Skin epidermis (tissue), 12 donors: ENCODE data around the gene ZNF124.
"Not testable (repeated sequence)": the region's sequence is repeated elsewhere in the genome, so short reads cannot be mapped to it uniquely, and the experiment has no call there.

Experiments
- H3K27ac ChIP-seq, 21 experiments: fragments of 200-600 bp; sonication (generic) in 11 of 21; one replicate each; pipeline ENCODE4 v1.5.0; 2020; ENCODE audit warnings: mild to moderate bottlenecking in 3 of 21, inconsistent platforms in 2 of 21, moderate library complexity in 2 of 21
- H3K4me3 ChIP-seq, 7 experiments: fragments of 200-600 bp; sonication (generic) in 2 of 7; one replicate each; pipeline ENCODE4 v1.5.0; 2020; ENCODE audit warnings: inconsistent platforms in 2 of 7, mild to moderate bottlenecking in 2 of 7, moderate library complexity in 1 of 7

Gene ZNF124

GRCh38 chr1:247175458-247175857 is 3.6 kb upstream of the ZNF124 start:
- H3K27ac ChIP-seq, result no peak overlapping the region
- H3K4me3 ChIP-seq, result no peak overlapping the region

- no peak overlapping the region for H3K27ac ChIP-seq
- H3K4me3 ChIP-seq, result no peak overlapping the region
These were observed 1.6 kb upstream of the ZNF124 start for GRCh38 chr1:247173431-247173830.

- Histone ChIP-seq H3K27ac (no peak overlapping the region), H3K4me3 (no peak overlapping the region)
These were observed 1.2 kb upstream of the ZNF124 start for GRCh38 chr1:247172996-247173395.

GRCh38 chr1:247171443-247171842 is 377 bp downstream of the ZNF124 start:
- not testable (repeated sequence) for H3K27ac ChIP-seq, H3K4me3 ChIP-seq

- H3K27ac ChIP-seq, result no peak overlapping the region
These were observed 6.1 kb downstream of the ZNF124 start for GRCh38 chr1:247165674-247166073.

GRCh38 chr1:247164694-247165093 is 7.1 kb downstream of the ZNF124 start:
- Histone ChIP-seq H3K4me3 (no peak overlapping the region), H3K27ac (no peak overlapping the region)

More at GRCh38 chr1:247165674-247166073, 6.1 kb downstream of the ZNF124 start:
- no peak overlapping the region for H3K4me3 ChIP-seq

- Histone ChIP-seq H3K4me3 (no peak overlapping the region), H3K27ac (no peak overlapping the region)
These were observed 15.0 kb downstream of the ZNF124 start for GRCh38 chr1:247156787-247157232.

- no peak overlapping the region for H3K4me3 ChIP-seq
- no peak overlapping the region for H3K27ac ChIP-seq
These were observed 24.0 kb downstream of the ZNF124 start for GRCh38 chr1:247147781-247148180.

- H3K4me3 ChIP-seq, result not testable (repeated sequence)
These were observed 24.7 kb downstream of the ZNF124 start for GRCh38 chr1:247147120-247147519.

GRCh38 chr1:247146671-247147070 is 25.1 kb downstream of the ZNF124 start:
- H3K4me3 ChIP-seq, result no peak overlapping the region
- no peak overlapping the region for H3K27ac ChIP-seq

More at GRCh38 chr1:247147120-247147519, 24.7 kb downstream of the ZNF124 start:
- not testable (repeated sequence) for H3K27ac ChIP-seq

- Histone ChIP-seq H3K4me3 (no peak overlapping the region), H3K27ac (no peak overlapping the region)
These were observed 26.5 kb downstream of the ZNF124 start for GRCh38 chr1:247145279-247145678.

GRCh38 chr1:247139557-247139956 is 32.3 kb downstream of the ZNF124 start:
- H3K4me3 ChIP-seq, result not testable (repeated sequence)

GRCh38 chr1:247131236-247131635 is 40.6 kb downstream of the ZNF124 start:
- Histone ChIP-seq H3K4me3 (no peak overlapping the region), H3K27ac (no peak overlapping the region)

More at GRCh38 chr1:247139557-247139956, 32.3 kb downstream of the ZNF124 start:
- not testable (repeated sequence) for H3K27ac ChIP-seq

- H3K4me3 ChIP-seq, result peak overlapping the region in 5 of 7 experiments; percentile 2 to 28 (median 12)
- H3K27ac ChIP-seq, result peak overlapping the region in 4 of 21 experiments; percentile 11 to 43 (median 26)
These were observed 44.1 kb downstream of the ZNF124 start for GRCh38 chr1:247127519-247128282.

GRCh38 chr1:247126601-247127000 is 45.2 kb downstream of the ZNF124 start:
- not testable (repeated sequence) for H3K4me3 ChIP-seq, H3K27ac ChIP-seq

- not testable (repeated sequence) for H3K4me3 ChIP-seq, H3K27ac ChIP-seq
These were observed 45.7 kb downstream of the ZNF124 start for GRCh38 chr1:247126166-247126565.

GRCh38 chr1:247121382-247121781 is 50.4 kb downstream of the ZNF124 start:
- no peak overlapping the region for H3K4me3 ChIP-seq
- H3K27ac ChIP-seq, result no peak overlapping the region

GRCh38 chr1:247120408-247120668 is 51.5 kb downstream of the ZNF124 start:
- H3K27ac ChIP-seq, H3K4me3 ChIP-seq: not testable (repeated sequence)

GRCh38 chr1:247119600-247120407 is 52.0 kb downstream of the ZNF124 start:
- Histone ChIP-seq H3K4me3 (no peak overlapping the region), H3K27ac (no peak overlapping the region)

GRCh38 chr1:247118946-247119446 is 52.8 kb downstream of the ZNF124 start:
- Histone ChIP-seq H3K27ac (no peak overlapping the region), H3K4me3 (no peak overlapping the region)

- Histone ChIP-seq H3K4me3 (no peak overlapping the region), H3K27ac (no peak overlapping the region)
These were observed 56.3 kb downstream of the ZNF124 start for GRCh38 chr1:247115545-247115944.
